ENCODE measurements around the gene FGD3.

Gene FGD3

DNA sequence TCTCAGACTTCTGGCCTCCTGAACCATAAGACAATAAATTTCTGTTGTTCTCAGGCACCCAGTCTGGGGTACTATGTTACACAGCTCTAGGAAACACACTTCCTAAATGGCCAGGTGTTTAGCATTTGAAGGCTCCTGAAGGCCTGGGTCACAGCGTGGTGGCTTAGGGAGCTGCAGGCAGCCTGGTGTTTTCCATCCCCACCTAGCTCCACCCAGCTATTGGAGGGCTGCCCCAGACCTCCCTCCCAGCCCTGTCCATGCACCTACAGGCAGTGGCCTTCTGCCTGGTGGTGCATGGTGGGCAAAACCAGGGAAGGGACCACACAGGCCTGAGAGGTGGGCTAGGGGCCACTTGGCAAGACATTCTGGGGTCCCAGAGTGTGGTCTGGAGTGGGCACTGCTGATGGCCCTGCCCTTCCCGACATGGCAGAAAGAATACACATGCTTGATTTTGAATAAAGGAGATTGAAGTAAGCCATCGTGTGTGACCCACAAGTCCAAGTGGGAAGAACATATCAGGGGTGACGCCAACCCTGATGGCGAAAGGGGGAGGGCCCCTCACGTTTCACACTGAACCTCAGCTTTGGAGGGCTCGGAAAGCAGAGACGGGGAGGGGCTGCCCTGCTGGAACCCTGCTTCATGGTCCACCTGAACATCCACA lies 109.8 kb downstream of the FGD3 start:
- H3K27me3 Mint-ChIP-seq = peaks cover 1% of the 10 kb centered on the region
- no peaks in the 10 kb centered on the region for H3K9me3 Mint-ChIP-seq
- no peak for DNase-seq
- peak overlapping the region; percentile 69 for H3K4me3 Mint-ChIP-seq
- H3K27ac Mint-ChIP-seq = peak overlapping the region; percentile 88
- CTCF ChIA-PET = interaction anchor here (1.0 kb wide), 1 partner anchor 24 kb away, joined by 3 read pairs; no protein-coding TSS in a partner anchor
- H3K36me3 Mint-ChIP-seq = peaks cover 21% of the 10 kb centered on the region
- peaks cover 58% of the 10 kb centered on the region for H3K4me1 Mint-ChIP-seq

DNA sequence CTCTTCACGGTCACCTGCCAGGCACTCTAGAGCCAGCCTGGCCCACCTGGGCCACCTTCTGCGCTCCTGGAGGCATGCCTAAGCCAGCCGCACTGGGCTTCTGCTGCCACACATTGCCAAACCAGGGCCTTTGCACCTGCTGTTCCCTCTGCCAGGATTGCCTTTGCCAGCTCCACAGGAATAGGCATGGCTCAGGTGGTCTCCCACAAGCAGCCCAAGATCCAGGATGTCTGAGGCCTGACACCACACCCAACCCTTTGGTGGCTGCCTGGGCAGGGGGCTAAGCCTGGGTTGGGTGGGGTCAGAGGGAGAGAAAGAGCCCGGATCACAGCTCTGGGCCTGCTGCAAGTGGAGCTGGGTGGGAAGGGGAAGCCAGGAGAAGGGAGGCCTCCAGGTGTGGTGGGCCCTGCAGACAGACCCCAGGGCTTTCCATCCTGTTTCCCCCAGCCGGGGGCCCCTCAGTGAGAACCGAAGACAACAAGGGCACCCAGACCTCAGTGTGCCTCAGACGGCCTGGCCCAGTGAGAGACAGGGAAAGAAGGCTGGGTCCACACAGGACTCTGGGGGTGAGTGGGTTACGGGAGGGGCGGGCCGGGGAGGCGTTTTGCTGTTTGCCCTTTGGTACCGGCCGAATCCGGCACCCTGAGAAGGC lies 110.5 kb downstream of the FGD3 start:
- Mint-ChIP-seq H3K27me3 (no peaks in the 10 kb centered on the region), H3K4me1 (peaks cover 65% of the 10 kb centered on the region), H3K9me3 (no peaks in the 10 kb centered on the region), H3K36me3 (peaks cover 25% of the 10 kb centered on the region), H3K4me3 (peak overlapping the region; percentile 69), H3K27ac (peak overlapping the region; percentile 88)
- DNase-seq = no peak
- CTCF ChIA-PET = no interaction called here

- Mint-ChIP-seq H3K36me3 (peaks cover 28% of the 10 kb centered on the region), H3K9me3 (no peaks in the 10 kb centered on the region), H3K27ac (peak within 1 kb of the TSS; percentile 100), H3K4me1 (peaks cover 68% of the 10 kb centered on the region), H3K4me3 (peak within 1 kb of the TSS; percentile 92), H3K27me3 (no peaks in the 10 kb centered on the region)
- CTCF ChIA-PET = interaction anchor here (1.0 to 1.3 kb wide), 2 partner anchors 50 to 96 kb away, joined by 3 to 4 read pairs; no protein-coding TSS in a partner anchor
- DNase-seq = peak; percentile 82
Observed at GRCh38 chr9:93058355-93059010, 111.2 kb downstream of the FGD3 start, which contains the start of gene SUSD3. Gene SUSD3, plus strand, starts transcription at chr9:93058701. Its CDS starts 42 bp downstream, at chr9:93058743.

DNA sequence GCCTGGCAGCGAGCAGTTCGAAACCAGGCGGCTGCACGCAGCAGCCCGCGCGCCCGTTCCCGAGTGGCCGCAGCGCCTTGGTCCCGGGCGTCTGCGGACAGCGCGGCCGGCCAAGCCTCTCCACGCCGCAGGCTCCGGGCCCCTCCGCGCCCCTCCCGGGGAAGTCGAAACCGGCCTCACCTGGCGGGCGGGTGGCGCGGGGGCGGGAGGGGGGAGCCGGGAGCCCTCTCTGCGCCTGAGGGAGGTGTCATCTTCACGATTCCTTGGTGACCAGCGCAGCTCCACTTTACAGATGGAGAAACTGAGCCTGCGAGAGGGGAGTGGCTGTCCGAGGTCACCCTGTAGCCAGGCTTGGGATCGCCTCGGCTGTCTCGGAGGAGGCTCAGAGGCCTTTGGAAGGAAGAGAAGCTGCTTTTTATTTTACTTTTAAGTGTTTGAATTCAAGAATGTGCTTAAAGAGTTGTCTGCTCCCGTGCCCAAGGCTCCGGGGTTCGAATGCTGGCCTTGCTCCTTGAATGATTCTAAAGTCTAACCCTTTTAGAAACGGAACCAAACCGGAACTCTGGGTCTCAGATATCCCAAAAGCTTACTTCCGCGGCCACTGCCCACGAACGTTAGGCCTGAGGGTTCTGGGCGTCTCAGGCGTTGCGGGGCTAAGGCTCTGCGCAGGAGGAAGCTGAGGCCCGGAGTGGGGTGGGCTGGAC lies 111.8 kb downstream of the FGD3 start:
- H3K27ac Mint-ChIP-seq = peak overlapping the region; percentile 100
- CTCF ChIA-PET = interaction anchor here (0.9 to 2.0 kb wide), 5 partner anchors 31 to 95 kb away, joined by 3 to 9 read pairs (median 4); no protein-coding TSS in a partner anchor
- H3K27me3 Mint-ChIP-seq = no peaks in the 10 kb centered on the region
- H3K9me3 Mint-ChIP-seq = no peaks in the 10 kb centered on the region
- peak overlapping the region; percentile 92 for H3K4me3 Mint-ChIP-seq
- H3K4me1 Mint-ChIP-seq = peaks cover 73% of the 10 kb centered on the region
- peak; percentile 53 for DNase-seq
- H3K36me3 Mint-ChIP-seq = peaks cover 35% of the 10 kb centered on the region

GRCh38 chr9:93059715-93060578 lies 112.6 kb downstream of the FGD3 start:
- CTCF ChIA-PET = interaction anchor here (0.9 to 2.0 kb wide), 6 partner anchors 32 to 94 kb away, joined by 3 to 9 read pairs (median 4); no protein-coding TSS in a partner anchor
- peaks cover 43% of the 10 kb centered on the region for H3K36me3 Mint-ChIP-seq
- DNase-seq = no peak
- H3K4me1 Mint-ChIP-seq = peaks cover 79% of the 10 kb centered on the region
- peak overlapping the region; percentile 100 for H3K27ac Mint-ChIP-seq
- no peaks in the 10 kb centered on the region for H3K27me3 Mint-ChIP-seq
- peak overlapping the region; percentile 92 for H3K4me3 Mint-ChIP-seq
- H3K9me3 Mint-ChIP-seq = no peaks in the 10 kb centered on the region

DNA sequence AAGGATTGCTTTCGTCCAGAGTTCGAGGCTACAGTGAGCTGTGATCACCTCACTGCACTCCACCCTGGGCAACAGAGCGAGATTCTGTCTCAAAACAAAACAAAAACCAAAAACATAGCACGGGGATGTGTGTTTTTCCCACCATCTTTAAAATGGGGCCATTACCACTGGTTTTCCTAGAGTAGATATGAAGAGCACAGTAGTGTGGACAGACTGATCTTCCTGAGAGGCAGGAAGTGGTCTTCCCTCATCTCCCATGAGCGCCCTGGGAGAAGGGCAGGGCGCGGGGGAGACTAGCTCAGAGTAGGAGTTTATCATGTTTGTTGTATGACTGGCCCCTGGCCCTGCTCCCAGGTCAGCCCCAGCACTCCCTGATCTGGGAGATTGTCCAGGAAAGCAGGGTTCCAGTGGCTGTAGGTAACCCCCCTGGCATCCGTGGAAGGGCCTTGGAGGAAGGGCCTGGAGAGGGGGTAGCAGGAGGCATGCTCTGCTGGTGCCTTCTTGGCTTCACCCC lies 113.5 kb downstream of the FGD3 start:
- Mint-ChIP-seq H3K36me3 (peaks cover 49% of the 10 kb centered on the region), H3K4me3 (peak overlapping the region; percentile 92), H3K27me3 (no peaks in the 10 kb centered on the region), H3K27ac (peak overlapping the region; percentile 100), H3K9me3 (no peaks in the 10 kb centered on the region), H3K4me1 (peaks cover 83% of the 10 kb centered on the region)
- no peak for DNase-seq
- CTCF ChIA-PET = interaction anchor here (1.2 to 2.0 kb wide), 2 partner anchors 58 to 93 kb away, joined by 3 to 9 read pairs; no protein-coding TSS in a partner anchor

GRCh38 chr9:93061260-93061751 lies 114.0 kb downstream of the FGD3 start:
- Mint-ChIP-seq H3K27ac (peak overlapping the region; percentile 100), H3K9me3 (no peaks in the 10 kb centered on the region), H3K4me3 (peak overlapping the region; percentile 92), H3K27me3 (no peaks in the 10 kb centered on the region), H3K36me3 (peaks cover 55% of the 10 kb centered on the region), H3K4me1 (peaks cover 88% of the 10 kb centered on the region)
- DNase-seq = no peak
- CTCF ChIA-PET = interaction anchor here (1.6 to 2.0 kb wide), 2 partner anchors 47 to 58 kb away, joined by 8 to 9 read pairs; no protein-coding TSS in a partner anchor

GRCh38 chr9:93061791-93062763 lies 114.8 kb downstream of the FGD3 start:
- H3K27me3 Mint-ChIP-seq = no peaks in the 10 kb centered on the region
- H3K36me3 Mint-ChIP-seq = peaks cover 58% of the 10 kb centered on the region
- no peaks in the 10 kb centered on the region for H3K9me3 Mint-ChIP-seq
- peak; percentile 58 for DNase-seq
- CTCF ChIA-PET = interaction anchor here (0.9 to 1.6 kb wide), 3 partner anchors 37 to 59 kb away, joined by 3 to 8 read pairs (median 3); no protein-coding TSS in a partner anchor
- peak overlapping the region; percentile 100 for H3K27ac Mint-ChIP-seq
- H3K4me1 Mint-ChIP-seq = peaks cover 89% of the 10 kb centered on the region
- peak overlapping the region; percentile 92 for H3K4me3 Mint-ChIP-seq

DNA sequence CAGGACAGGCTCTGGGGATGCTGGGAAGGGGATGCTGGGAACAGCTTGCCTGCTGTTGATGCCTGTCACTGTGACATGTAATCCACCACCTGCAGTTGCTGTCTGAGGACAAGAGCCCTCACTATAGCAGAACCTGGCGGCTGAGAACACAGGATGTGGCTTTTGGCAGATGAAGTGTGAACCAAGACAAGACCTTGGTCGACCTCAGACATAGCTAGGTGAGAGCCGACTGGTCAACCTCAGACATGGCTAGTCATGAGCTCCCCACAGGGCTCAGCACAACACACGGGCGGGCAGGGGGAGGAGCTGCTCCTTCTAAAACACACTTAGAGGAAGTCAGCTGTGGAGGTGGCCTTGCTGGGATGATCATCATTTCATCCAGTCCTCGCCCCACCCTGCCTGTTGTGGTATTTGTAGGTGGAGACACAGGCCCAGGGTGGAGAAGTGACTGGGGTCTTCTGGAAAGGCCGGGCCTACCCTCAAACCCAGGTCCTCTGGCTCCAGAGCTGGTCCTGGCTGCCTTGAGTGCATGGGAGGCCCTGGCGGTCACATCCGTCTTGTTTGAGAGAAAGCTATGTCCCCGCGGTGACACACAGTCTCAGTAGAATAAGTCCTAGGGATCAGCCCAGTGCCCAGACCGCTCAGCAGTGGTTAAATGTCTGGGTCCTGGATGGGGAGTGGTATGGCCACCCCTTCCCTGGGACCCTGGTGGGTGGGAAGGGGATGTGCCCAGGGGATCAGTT lies 117.2 kb downstream of the FGD3 start:
- H3K9me3 Mint-ChIP-seq = no peaks in the 10 kb centered on the region
- peaks cover 88% of the 10 kb centered on the region for H3K4me1 Mint-ChIP-seq
- peaks cover 72% of the 10 kb centered on the region for H3K36me3 Mint-ChIP-seq
- DNase-seq = peak; percentile 95
- H3K27me3 Mint-ChIP-seq = no peaks in the 10 kb centered on the region
- CTCF ChIA-PET = interaction anchor here (0.7 to 3.7 kb wide), 14 partner anchors 9 to 108 kb away, joined by 3 to 11 read pairs (median 4); no protein-coding TSS in a partner anchor
- H3K27ac Mint-ChIP-seq = peak overlapping the region; percentile 100
- H3K4me3 Mint-ChIP-seq = peak overlapping the region; percentile 85

DNA sequence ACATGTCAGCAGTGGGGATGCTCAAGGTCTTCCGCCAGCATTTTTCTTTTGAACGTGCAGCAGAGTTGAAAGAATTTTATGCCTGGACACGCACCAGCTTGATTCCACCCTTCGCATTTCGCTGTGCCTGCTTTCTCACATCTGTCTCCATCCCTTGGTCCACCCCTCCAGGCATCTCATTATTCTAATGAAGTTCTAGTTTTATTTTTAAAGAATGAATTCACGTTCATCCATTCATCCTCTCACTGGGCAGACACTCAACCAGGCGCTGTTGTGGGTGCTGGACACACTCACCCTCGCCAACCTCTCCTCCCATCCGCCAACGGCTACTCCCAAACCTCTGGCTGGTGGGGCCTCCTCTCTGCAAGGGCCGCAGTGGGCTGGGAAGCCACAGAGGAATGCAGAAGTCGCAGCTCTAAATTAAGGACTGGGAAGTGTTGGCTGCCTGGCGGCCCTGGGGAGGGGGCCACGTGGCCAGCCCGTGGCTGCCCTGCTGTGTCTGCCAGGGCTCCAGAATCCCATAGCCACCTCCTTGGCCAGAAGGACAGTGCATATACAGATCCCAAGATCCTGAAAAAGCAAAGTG lies 117.9 kb downstream of the FGD3 start:
- H3K4me3 Mint-ChIP-seq = peak overlapping the region; percentile 85

More for the DNA sequence above, 117.9 kb downstream of the FGD3 start:
- Mint-ChIP-seq H3K36me3 (peaks cover 74% of the 10 kb centered on the region), H3K27ac (peak overlapping the region; percentile 100), H3K9me3 (no peaks in the 10 kb centered on the region), H3K27me3 (no peaks in the 10 kb centered on the region), H3K4me1 (peaks cover 84% of the 10 kb centered on the region)
- CTCF ChIA-PET = interaction anchor here (0.7 to 3.7 kb wide), 13 partner anchors 10 to 109 kb away, joined by 3 to 11 read pairs (median 5); no protein-coding TSS in a partner anchor
- no peak for DNase-seq

Data from activated naive CD4-positive, alpha-beta T cell treated with anti-CD3 and anti-CD28 coated beads, Interleukin-2, amount 10 ng/mL, durations not matched to agents 7 days and 5 days (primary cell).